IMR-90 (cell line): ENCODE results near the gene CXCR6. TPM values are rescaled to one million over a fixed set of nuclear protein-coding genes. Genes with fewer than 3 reads are reported as not detected.

Experiments
- ATAC-seq: fragments of 200-7000 bp; cut with Tn5 transposase; 2 replicates; pipeline ENCODE4 v1.9.1; 2020; ENCODE audit warnings: low read depth, mild to moderate bottlenecking, moderate library complexity
- BruUV-seq: library from RNA; stranded (reverse); fragments of 400-500 nt; replicated peaks from 2 replicates; lab custom pipeline; 2021; lab: Mats Ljungman, UMichigan
- CTCF ChIA-PET: fragments of 300-600 bp; formaldehyde crosslinking; extraction: SDS; loops from one replicate; lab custom pipeline; 2021; ENCODE audit warnings: antibody characterized with exemption; lab: Yijun Ruan, JAX
- POLR2A ChIA-PET: fragments of 300-600 bp; sonication (Branson Sonifier 250); formaldehyde crosslinking; loops from one replicate; lab custom pipeline; 2022; ENCODE audit warnings: antibody characterized with exemption; ENCODE audit not compliant: unreplicated experiment; lab: Charles Lee
- DNase-seq: peaks from one replicate; pipeline ENCODE4 v3.0.0; 2013
- H2AFZ ChIP-seq: replicated peaks from 2 replicates; pipeline ENCODE3; 2013; ENCODE audit warnings: low read length, mild to moderate bottlenecking; ENCODE audit not compliant: poor library complexity
- H2AK5ac ChIP-seq: 2 replicates; pipeline ENCODE4 v1.6.1; 2013; ENCODE audit warnings: low read depth, low read length, inconsistent platforms
- H2AK9ac ChIP-seq: replicated peaks from 2 replicates; pipeline ENCODE3; 2013; ENCODE audit warnings: mild to moderate bottlenecking, low read depth, low read length, moderate library complexity; ENCODE audit not compliant: poor library complexity
- H2BK120ac ChIP-seq: 2 replicates; pipeline ENCODE4 v1.6.1; 2013; ENCODE audit warnings: low read depth, low read length, inconsistent platforms
- H2BK15ac ChIP-seq: 3 replicates; pipeline ENCODE4 v1.6.1; 2013; ENCODE audit warnings: low read depth, low read length, inconsistent platforms
- H2BK20ac ChIP-seq: 2 replicates; pipeline ENCODE4 v1.6.1; 2013; ENCODE audit warnings: low read depth, mild to moderate bottlenecking, inconsistent platforms, low read length, moderate library complexity
- H2BK5ac ChIP-seq: 2 replicates; pipeline ENCODE4 v1.6.1; 2013; ENCODE audit warnings: mild to moderate bottlenecking, low read depth, low read length, inconsistent platforms; ENCODE audit not compliant: poor library complexity, severe bottlenecking
- H3K14ac ChIP-seq: replicated peaks from 2 replicates; pipeline ENCODE4 v1.6.1; 2013; ENCODE audit warnings: low read depth, low read length, inconsistent platforms
- H3K18ac ChIP-seq: 2 replicates; pipeline ENCODE4 v1.6.1; 2013; ENCODE audit warnings: low read depth, low read length, control low read depth
- H3K23ac ChIP-seq: 2 replicates; pipeline ENCODE4 v1.6.1; 2013; ENCODE audit warnings: low read depth, low read length, inconsistent platforms
- H3K27ac ChIP-seq: 2 replicates; pipeline ENCODE4 v1.5.1; 2013; ENCODE audit warnings: mild to moderate bottlenecking, control low read depth, low read length; ENCODE audit not compliant: insufficient read depth
- H3K27me3 ChIP-seq: 2 replicates; pipeline ENCODE4 v1.6.1; 2013; ENCODE audit warnings: low read length; ENCODE audit not compliant: control insufficient read depth, insufficient read depth
- H3K36me3 ChIP-seq: 2 replicates; pipeline ENCODE4 v1.6.1; 2013; ENCODE audit warnings: low read length, mixed read lengths; ENCODE audit not compliant: control insufficient read depth, insufficient read depth
- H3K4ac ChIP-seq: 2 replicates; pipeline ENCODE4 v1.6.1; 2013; ENCODE audit warnings: low read depth, low read length, inconsistent platforms
- H3K4me1 ChIP-seq: 2 replicates; pipeline ENCODE4 v1.6.1; 2013; ENCODE audit warnings: low read length, mixed read lengths; ENCODE audit not compliant: control insufficient read depth, insufficient read depth
- H3K4me2 ChIP-seq: 2 replicates; pipeline ENCODE4 v1.6.1; 2013; ENCODE audit warnings: low read depth, mild to moderate bottlenecking, control low read depth, low read length, moderate library complexity
- H3K4me3 ChIP-seq: 2 replicates; pipeline ENCODE4 v1.5.1; 2013; ENCODE audit warnings: low read depth, mild to moderate bottlenecking, control low read depth, low read length, moderate library complexity; ENCODE audit not compliant: insufficient read depth
- H3K56ac ChIP-seq: 2 replicates; pipeline ENCODE4 v1.6.1; 2013; ENCODE audit warnings: low read length, inconsistent platforms; ENCODE audit not compliant: insufficient read depth; ENCODE audit errors: extremely low read depth
- H3K79me1 ChIP-seq, 2 experiments: 2 replicates each; pipeline ENCODE4 v1.6.1; 2013; ENCODE audit warnings: low read length in 2 of 2, inconsistent platforms in 1 of 2, low read depth in 1 of 2
- H3K9ac ChIP-seq: 2 replicates; pipeline ENCODE4 v1.6.1; 2013; ENCODE audit warnings: low read depth, low read length, control low read depth
- H3K9me1 ChIP-seq: 2 replicates; pipeline ENCODE4 v1.6.1; 2013; ENCODE audit warnings: low read length, inconsistent platforms; ENCODE audit not compliant: insufficient read depth
- H3K9me3 ChIP-seq: 2 replicates; pipeline ENCODE4 v1.6.1; 2013; ENCODE audit warnings: low read length; ENCODE audit not compliant: control insufficient read depth, insufficient read depth
- H4K20me1 ChIP-seq: 2 replicates; pipeline ENCODE4 v1.6.1; 2013; ENCODE audit warnings: low read length, inconsistent platforms; ENCODE audit not compliant: insufficient read depth
- H4K5ac ChIP-seq: 2 replicates; pipeline ENCODE4 v1.6.1; 2013; ENCODE audit warnings: mild to moderate bottlenecking, low read depth, low read length, control low read depth
- H4K8ac ChIP-seq, 2 experiments: 2 replicates each; pipeline ENCODE4 v1.6.1; 2013; ENCODE audit warnings: low read depth in 2 of 2, low read length in 2 of 2, control low read depth in 1 of 2, inconsistent platforms in 1 of 2
- H4K91ac ChIP-seq: 2 replicates; pipeline ENCODE4 v1.6.1; 2013; ENCODE audit warnings: low read depth, low read length, inconsistent platforms; ENCODE audit not compliant: insufficient read depth
- CEBPB ChIP-seq: IDR thresholded peaks from 2 replicates; pipeline ENCODE4 v1.6.1; 2012; ENCODE audit warnings: low read depth, low read length, improper control_type of control experiment
- FOS ChIP-seq: fragments of 150-350 bp; IDR thresholded peaks from 2 replicates; pipeline ENCODE4 v1.6.1; 2016; ENCODE audit warnings: low read depth, low read length
- MAFK ChIP-seq: IDR thresholded peaks from 2 replicates; pipeline ENCODE4 v1.6.1; 2012; ENCODE audit warnings: low read depth, low read length, improper control_type of control experiment
- MAZ ChIP-seq: IDR thresholded peaks from 2 replicates; pipeline ENCODE4 v1.6.1; 2012; ENCODE audit warnings: low read depth, mild to moderate bottlenecking, low read length, improper control_type of control experiment, moderate library complexity, borderline replicate concordance
- MXI1 ChIP-seq: IDR thresholded peaks from 2 replicates; pipeline ENCODE4 v1.6.1; 2012; ENCODE audit warnings: low read depth, mild to moderate bottlenecking, low read length, moderate library complexity, borderline replicate concordance
- RAD21 ChIP-seq: IDR thresholded peaks from 2 replicates; pipeline ENCODE4 v1.6.1; 2012; ENCODE audit warnings: low read length, improper control_type of control experiment
- RCOR1 ChIP-seq: IDR thresholded peaks from 2 replicates; pipeline ENCODE4 v1.6.1; 2012; ENCODE audit warnings: mild to moderate bottlenecking, low read length, improper control_type of control experiment; ENCODE audit not compliant: insufficient replicate concordance
- SMC3 ChIP-seq: fragments of 150-350 bp; IDR thresholded peaks from 2 replicates; pipeline ENCODE4 v1.6.1; 2016; ENCODE audit warnings: low read depth, mild to moderate bottlenecking, antibody characterized with exemption, low read length, moderate library complexity
- WGBS, 2 experiments: methylation state at CpG; one replicate each; pipeline versions ENCODE4 v1.1.5 to v1.1.7; 2013; ENCODE audit warnings: missing lambda C conversion rate in 2 of 2; ENCODE audit not compliant: insufficient read length in 1 of 2; ENCODE audit errors: extremely low coverage in 2 of 2; 5-methylcytosine and 5-hydroxymethylcytosine counted together
- dilution Hi-C: fragments of 300-500 bp; cut with HindIII; formaldehyde crosslinking; loops from one replicate; pipeline ENCODE4 v1.14.3; 2018; ENCODE audit warnings: low sequenced_read_pairs; ENCODE audit not compliant: unreplicated experiment
- in situ Hi-C: fragments of 300-500 bp; cut with MboI; formaldehyde crosslinking; loops from 3 replicates; pipeline ENCODE4 v1.14.3; 2019; ENCODE audit warnings: low sequenced_read_pairs, inconsistent platforms, mixed read lengths
- intact Hi-C: fragments of 100-400 bp; cut with micrococcal nuclease; formaldehyde crosslinking; loops from 2 replicates; pipeline ENCODE4 v1.10.0; 2022
- polyA plus RNA-seq, 3 experiments: library from polyadenylated mRNA; depleted of rRNA; stranded (reverse); fragments of >200 nt; gene quantifications; 2 replicates each; pipeline ENCODE4 v1.2.3, GENCODE V29; 2012; ENCODE audit warnings: low replicate concordance in 1 of 3
- total RNA-seq: library from RNA; depleted of rRNA; stranded (reverse); fragments of >200 nt; gene quantifications from 2 replicates; pipeline ENCODE4 v1.2.3, GENCODE V29; 2012
- TF ChIP-seq, protein P1 (sequence below): fragments of 150-350 bp; IDR thresholded peaks from 2 replicates; pipeline ENCODE4 v1.6.1; 2016; ENCODE audit warnings: low read depth, mild to moderate bottlenecking, low read length, moderate library complexity, borderline replicate concordance

CXCR6 gene
- total and polyA plus RNA-seq, 2 of the 4 experiments (the other 2 are of a cell fraction): not detected

GRCh38 chr3:45948881-45949280 is 5.6 kb downstream of the CXCR6 start (continued):
- no peak for TF ChIP-seq MXI1

DNA sequence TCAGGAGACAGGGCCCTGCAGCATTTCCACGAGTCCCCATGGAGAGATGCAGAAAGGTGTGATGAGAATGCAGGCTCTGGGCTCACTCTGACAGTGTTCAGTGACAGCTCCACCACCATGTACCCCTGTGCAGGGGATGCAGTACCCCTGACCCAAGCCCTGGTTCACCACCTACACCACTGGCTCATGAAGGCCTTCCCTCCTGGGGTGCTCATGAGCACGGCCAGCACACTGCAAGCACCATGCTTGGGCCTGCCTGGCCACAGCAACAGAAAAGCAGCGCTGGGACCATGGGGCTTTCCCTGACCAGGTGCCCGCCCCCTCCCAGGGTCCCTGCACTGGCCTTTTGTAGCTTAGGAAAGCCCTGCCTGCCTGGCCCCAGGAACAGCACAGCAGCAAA is 6.2 kb downstream of the CXCR6 start:
- Histone ChIP-seq H2BK120ac (peak overlapping the region; percentile 77), H2AK5ac (peak overlapping the region; percentile 87), H2BK15ac (peak overlapping the region; percentile 2; the same call in 2 of the 3 replicates), H3K4me3 (no peak overlapping the region), H3K56ac (no peak overlapping the region), H2AFZ (no peak overlapping the region), H3K9me3 (no peaks in the 10 kb centered on the region), H3K4me1 (peaks cover 35% of the 10 kb centered on the region), H2BK20ac (0 out of 2 replicates have a peak overlapping the region, but pooled peaks have one; percentile 73), H3K9me1 (peaks cover 34% of the 10 kb centered on the region), H2BK5ac (peak overlapping the region; percentile 67), H4K5ac (peak overlapping the region; percentile 8; the same call in 1 of the 2 replicates), H3K4me2 (no peak overlapping the region), H4K8ac (0 out of 4 replicates have a peak overlapping the region, but pooled peaks of 1 of the 2 experiments have one; percentile 65), H2AK9ac (peak overlapping the region; percentile 34), H4K20me1 (peaks cover 7% of the 10 kb centered on the region; the same call in 1 of the 2 replicates), H3K23ac (0 out of 2 replicates have a peak overlapping the region, but pooled peaks have one; percentile 64), H3K4ac (peak overlapping the region; percentile 76; the same call in 1 of the 2 replicates), H4K91ac (peak overlapping the region; percentile 67; the same call in 1 of the 2 replicates), H3K18ac (peak overlapping the region; percentile 80; the same call in 1 of the 2 replicates), H3K27ac (peak overlapping the region; percentile 82; the same call in 1 of the 2 replicates), H3K9ac (no peak overlapping the region), H3K27me3 (no peaks in the 10 kb centered on the region), H3K36me3 (peaks cover 54% of the 10 kb centered on the region), H3K14ac (peak overlapping the region; percentile 72), H3K79me1 (peaks cover 0 to 4% of the 10 kb centered on the region in 2 experiments; a peak in 1 of 4 replicates)
- no peak for DNase-seq
- 92% methylated on average over 2 of the region's 4 CpGs; no CpG with 5 or more reads in 1 of the 2 experiments for WGBS, 2 experiments
- dilution Hi-C loops: no loop called here
- no peak for ATAC-seq
- ChIA-PET POLR2A (no interaction called here), CTCF (no interaction called here)
- intact Hi-C loops: loop anchor here (2.0 kb wide), 2 partner anchors 23 to 37 kb away; no protein-coding TSS in a partner anchor
- BruUV-seq: no TSS peak
- TF ChIP-seq FOS (no peak), MAZ (no peak), SMC3 (no peak), RAD21 (no peak), CEBPB (no peak), MAFK (no peak), RCOR1 (no peak)
- TF ChIP-seq, protein P1, sequence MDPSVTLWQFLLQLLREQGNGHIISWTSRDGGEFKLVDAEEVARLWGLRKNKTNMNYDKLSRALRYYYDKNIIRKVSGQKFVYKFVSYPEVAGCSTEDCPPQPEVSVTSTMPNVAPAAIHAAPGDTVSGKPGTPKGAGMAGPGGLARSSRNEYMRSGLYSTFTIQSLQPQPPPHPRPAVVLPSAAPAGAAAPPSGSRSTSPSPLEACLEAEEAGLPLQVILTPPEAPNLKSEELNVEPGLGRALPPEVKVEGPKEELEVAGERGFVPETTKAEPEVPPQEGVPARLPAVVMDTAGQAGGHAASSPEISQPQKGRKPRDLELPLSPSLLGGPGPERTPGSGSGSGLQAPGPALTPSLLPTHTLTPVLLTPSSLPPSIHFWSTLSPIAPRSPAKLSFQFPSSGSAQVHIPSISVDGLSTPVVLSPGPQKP: no peak
- in situ Hi-C loops: loop anchor here (10.0 kb wide), 1 partner anchor 425 kb away; the partner anchor contains the start of gene CCR5
